Measurements from ENCODE around the gene CFAP97D1. TPM values are rescaled to one million over a fixed set of nuclear protein-coding genes. Genes with fewer than 3 reads are reported as not detected.
A peak's percentile ranks its signal among the peaks of the same experiment; 100 is the strongest.

CFAP97D1 gene
- total RNA-seq, 1 experiment from 2014 or later = 0.13 TPM

GRCh38 chr17:43778337-43779144, 1.7 kb upstream of the CFAP97D1 start, which contains the start of gene DUSP3:
Gene DUSP3 (minus strand): TSS chr17:43778977. CDS start chr17:43778924, 53 bp downstream.
- Mint-ChIP-seq H3K27me3 (ENCODE audit: low read depth) (peaks cover 24% of the 10 kb centered on the region), H3K4me1 (peaks cover 19% of the 10 kb centered on the region), H3K27ac (peak within 1 kb of the TSS; percentile 84), H3K9me3 (no peaks in the 10 kb centered on the region), H3K36me3 (peaks cover 12% of the 10 kb centered on the region), H3K4me3 (peak within 1 kb of the TSS; percentile 81)
- DNase-seq (ENCODE audit: low spot score) (peak; percentile 96), ATAC-seq (peak; percentile 84)
- CTCF ChIA-PET = interaction anchor here (0.7 to 2.9 kb wide), 6 partner anchors 12 to 70 kb away, joined by 3 to 23 read pairs (median 4); partner anchors contain the start of gene CD300LG
- POLR2A ChIA-PET = interaction anchor here (1.0 to 1.6 kb wide), 4 partner anchors 12 to 252 kb away, joined by 3 to 7 read pairs (median 4); partner anchors contain the start of gene CD300LG
- TF ChIP-seq ATF6 (CRISPR knock-in tag; IDR thresholded peaks at IDR 0.05) (no peak), PRDM15 (CRISPR knock-in tag; IDR thresholded peaks at IDR 0.05) (no peak), ZBTB21 (CRISPR knock-in tag; IDR thresholded peaks at IDR 0.05; ENCODE audit: borderline replicate concordance) (peak; percentile 92), JUN (CRISPR knock-in tag; IDR thresholded peaks at IDR 0.05) (0 out of 2 replicates have a peak, but pooled peaks have one; percentile 19), GABPB1 (CRISPR knock-in tag; IDR thresholded peaks at IDR 0.05) (0 out of 2 replicates have a peak, but pooled peaks have one; percentile 4), MYBL2 (CRISPR knock-in tag; IDR thresholded peaks at IDR 0.05) (peak; percentile 60; the same call in 1 of the 2 replicates), ZNF317 (CRISPR knock-in tag; IDR thresholded peaks at IDR 0.05; ENCODE audit: borderline replicate concordance, low read depth) (0 out of 2 replicates have a peak, but pooled peaks have one; percentile 24), CREM (CRISPR knock-in tag; IDR thresholded peaks at IDR 0.05) (0 out of 2 replicates have a peak, but pooled peaks have one; percentile 3), ATF3 (CRISPR knock-in tag; conservative IDR thresholded peaks at IDR 0.05) (no peak), MXD4 (CRISPR knock-in tag; IDR thresholded peaks at IDR 0.05; ENCODE audit: borderline replicate concordance) (no peak), FOXP1 (CRISPR knock-in tag; IDR thresholded peaks at IDR 0.05; ENCODE audit: borderline replicate concordance) (peak; percentile 55), SP1 (CRISPR knock-in tag; conservative IDR thresholded peaks at IDR 0.05) (peak; percentile 81), SMAD3 (CRISPR knock-in tag; IDR thresholded peaks at IDR 0.05; ENCODE audit: borderline replicate concordance) (peak; percentile 44; the same call in 1 of the 2 replicates), ZNF671 (CRISPR knock-in tag; IDR thresholded peaks at IDR 0.05) (no peak), TEAD1 (CRISPR knock-in tag; IDR thresholded peaks at IDR 0.05) (0 out of 2 replicates have a peak, but pooled peaks have one; percentile 35), AR (CRISPR knock-in tag; IDR thresholded peaks at IDR 0.05) (no peak), MLX (CRISPR knock-in tag; IDR thresholded peaks at IDR 0.05) (no peak), OVOL2 (CRISPR knock-in tag; IDR thresholded peaks at IDR 0.05; ENCODE audit: borderline replicate concordance) (no peak), ATF1 (CRISPR knock-in tag; IDR thresholded peaks at IDR 0.05) (no peak), ZNF232 (CRISPR knock-in tag; IDR thresholded peaks at IDR 0.05) (0 out of 2 replicates have a peak, but pooled peaks have one; percentile 49), FOXJ3 (CRISPR knock-in tag; IDR thresholded peaks at IDR 0.05; ENCODE audit: borderline replicate concordance) (no peak), PRRX2 (CRISPR knock-in tag; IDR thresholded peaks at IDR 0.05) (no peak)
- TF ChIP-seq, protein P1, sequence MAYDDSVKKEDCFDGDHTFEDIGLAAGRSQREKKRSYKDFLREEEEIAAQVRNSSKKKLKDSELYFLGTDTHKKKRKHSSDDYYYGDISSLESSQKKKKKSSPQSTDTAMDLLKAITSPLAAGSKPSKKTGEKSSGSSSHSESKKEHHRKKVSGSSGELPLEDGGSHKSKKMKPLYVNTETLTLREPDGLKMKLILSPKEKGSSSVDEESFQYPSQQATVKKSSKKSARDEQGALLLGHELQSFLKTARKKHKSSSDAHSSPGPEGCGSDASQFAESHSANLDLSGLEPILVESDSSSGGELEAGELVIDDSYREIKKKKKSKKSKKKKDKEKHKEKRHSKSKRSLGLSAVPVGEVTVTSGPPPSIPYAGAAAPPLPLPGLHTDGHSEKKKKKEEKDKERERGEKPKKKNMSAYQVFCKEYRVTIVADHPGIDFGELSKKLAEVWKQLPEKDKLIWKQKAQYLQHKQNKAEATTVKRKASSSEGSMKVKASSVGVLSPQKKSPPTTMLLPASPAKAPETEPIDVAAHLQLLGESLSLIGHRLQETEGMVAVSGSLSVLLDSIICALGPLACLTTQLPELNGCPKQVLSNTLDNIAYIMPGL (CRISPR knock-in tag; IDR thresholded peaks at IDR 0.05) = peak; percentile 52; the same call in 1 of the 2 replicates
- TF ChIP-seq, protein P2, sequence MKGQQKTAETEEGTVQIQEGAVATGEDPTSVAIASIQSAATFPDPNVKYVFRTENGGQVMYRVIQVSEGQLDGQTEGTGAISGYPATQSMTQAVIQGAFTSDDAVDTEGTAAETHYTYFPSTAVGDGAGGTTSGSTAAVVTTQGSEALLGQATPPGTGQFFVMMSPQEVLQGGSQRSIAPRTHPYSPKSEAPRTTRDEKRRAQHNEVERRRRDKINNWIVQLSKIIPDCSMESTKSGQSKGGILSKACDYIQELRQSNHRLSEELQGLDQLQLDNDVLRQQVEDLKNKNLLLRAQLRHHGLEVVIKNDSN (CRISPR knock-in tag; IDR thresholded peaks at IDR 0.05) = peak; percentile 94
